Panc1 (cell line): ENCODE results near the gene OSBPL8. TPM values are rescaled to one million over a fixed set of nuclear protein-coding genes. Genes with fewer than 3 reads are reported as not detected.

Source experiments
- ATAC-seq: fragments of 200-7000 bp; cut with Tn5 transposase; 2 replicates; pipeline ENCODE4 v1.9.1; 2020; ENCODE audit warnings: mild to moderate bottlenecking, moderate library complexity
- BruUV-seq: library from RNA; stranded (reverse); fragments of 400-500 nt; replicated peaks from 2 replicates; lab custom pipeline; 2021; lab: Mats Ljungman, UMichigan
- CTCF ChIA-PET: fragments of 300-600 bp; sonication (Branson Sonifier 250); formaldehyde crosslinking; loops from one replicate; lab custom pipeline; 2022; ENCODE audit warnings: antibody characterized with exemption; lab: Charles Lee
- POLR2A ChIA-PET: fragments of 300-600 bp; sonication (Branson Sonifier 250); formaldehyde crosslinking; loops from one replicate; lab custom pipeline; 2022; ENCODE audit warnings: antibody characterized with exemption; lab: Charles Lee
- DNase-seq: peaks from one replicate; pipeline ENCODE4 v3.0.0-alpha.2; 2010; ENCODE audit warnings: low read depth, low spot score
- H3K27ac ChIP-seq: 2 replicates; pipeline ENCODE4 v1.5.1; 2011; ENCODE audit warnings: mild to moderate bottlenecking, low read length, inconsistent platforms
- H3K27me3 ChIP-seq: fragments of 200-500 bp; sonication (Bioruptor generic); 2 replicates; pipeline ENCODE4 v1.6.0; 2014; ENCODE audit warnings: low read length, inconsistent platforms; ENCODE audit not compliant: control insufficient read depth, insufficient read depth
- H3K36me3 ChIP-seq: fragments of 200-500 bp; sonication (Bioruptor generic); 2 replicates; pipeline ENCODE4 v1.5.1; 2014; ENCODE audit warnings: inconsistent platforms, mild to moderate bottlenecking, low read length, moderate library complexity; ENCODE audit not compliant: control insufficient read depth, insufficient read depth
- H3K4me1 ChIP-seq: 2 replicates; pipeline ENCODE4 v1.5.1; 2011; ENCODE audit warnings: inconsistent platforms, mild to moderate bottlenecking, low read length, moderate library complexity; ENCODE audit not compliant: control insufficient read depth, insufficient read depth
- H3K4me3 ChIP-seq, 2 experiments: 2 replicates each; pipeline ENCODE4 v1.5.1; 2011 to 2012; ENCODE audit warnings: low read depth in 2 of 2, low read length in 2 of 2, mild to moderate bottlenecking in 2 of 2, inconsistent platforms in 1 of 2, moderate library complexity in 1 of 2
- H3K9me3 ChIP-seq: fragments of 200-500 bp; sonication (Bioruptor generic); 2 replicates; pipeline ENCODE4 v1.5.1; 2014; ENCODE audit warnings: low read depth, mild to moderate bottlenecking, inconsistent platforms, low read length, moderate library complexity; ENCODE audit not compliant: control insufficient read depth, insufficient read depth
- POLR2AphosphoS5 ChIP-seq: IDR thresholded peaks from 2 replicates; pipeline ENCODE4 v1.6.1; 2012; ENCODE audit warnings: mild to moderate bottlenecking, low read depth, low read length, moderate library complexity
- SIN3A ChIP-seq: IDR thresholded peaks from 2 replicates; pipeline ENCODE4 v1.6.1; 2012; ENCODE audit warnings: low read depth, mild to moderate bottlenecking, low read length, moderate library complexity, borderline replicate concordance; ENCODE audit not compliant: insufficient read depth
- TCF7L2 ChIP-seq: IDR thresholded peaks from 2 replicates; pipeline ENCODE4 v1.6.1; 2011; ENCODE audit warnings: mild to moderate bottlenecking, low read depth, low read length, inconsistent platforms
- in situ Hi-C: cut with HindIII; loops from 2 replicates; pipeline ENCODE4 v1.10.0; 2016; ENCODE audit warnings: low sequenced_read_pairs, low pct_unique_long_range_greater_than_20kb
- intact Hi-C: fragments of 100-400 bp; cut with micrococcal nuclease; formaldehyde crosslinking; loops from one replicate; pipeline ENCODE4 v1.10.0; 2022; ENCODE audit not compliant: unreplicated experiment
- total RNA-seq: library from RNA; stranded (reverse); gene quantifications from one replicate; pipeline ENCODE4 v1.2.1, GENCODE V29; 2021; ENCODE audit not compliant: unreplicated experiment
- TF ChIP-seq, protein P1 (sequence below): fragments of 450-650 bp; IDR thresholded peaks from 2 replicates; pipeline ENCODE4 v1.5.1; 2017; ENCODE audit warnings: mild to moderate bottlenecking
- TF ChIP-seq, protein P2 (sequence below), 2 experiments: IDR thresholded peaks; 2 replicates each; pipeline ENCODE4 v1.6.1; 2011 to 2012; ENCODE audit warnings: low read depth in 2 of 2, control low read depth in 1 of 2, low read length in 1 of 2, mild to moderate bottlenecking in 1 of 2, moderate library complexity in 1 of 2; ENCODE audit not compliant: insufficient read depth in 1 of 2

Gene OSBPL8
- total RNA-seq, 1 experiment from 2014 or later = 76.9 TPM

DNA sequence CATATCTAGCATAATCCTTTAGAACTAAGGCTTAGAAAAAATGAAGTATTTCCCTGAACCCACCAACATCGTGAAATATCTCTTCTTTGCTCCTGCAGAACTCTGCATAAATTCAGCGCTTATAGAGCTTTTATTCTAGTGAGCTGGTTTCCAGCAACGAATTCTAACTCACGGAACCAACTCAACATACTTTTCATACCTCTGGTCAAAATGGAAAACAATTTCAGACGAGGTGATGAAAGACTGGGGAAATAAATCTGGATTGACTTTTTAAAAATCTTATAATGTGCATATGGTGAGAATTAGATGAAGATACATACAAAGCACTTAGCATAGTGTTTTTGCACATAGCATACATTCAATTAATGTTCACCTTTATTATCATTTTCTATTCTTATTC, 148.8 kb downstream of the OSBPL8 start:
- intact Hi-C loops (no loop called here), in situ Hi-C loops (no loop called here)
- ChIA-PET CTCF (no interaction called here), POLR2A (no interaction called here)
- no peaks in the 10 kb centered on the region for H3K36me3 ChIP-seq
- no peak for DNase-seq
- H3K4me3 ChIP-seq = no peak overlapping the region
- ATAC-seq = no peak
- H3K9me3 ChIP-seq = no peaks in the 10 kb centered on the region
- H3K4me1 ChIP-seq = no peaks in the 10 kb centered on the region
- H3K27ac ChIP-seq = no peak overlapping the region
- BruUV-seq = no TSS peak
- TF ChIP-seq, protein P1, sequence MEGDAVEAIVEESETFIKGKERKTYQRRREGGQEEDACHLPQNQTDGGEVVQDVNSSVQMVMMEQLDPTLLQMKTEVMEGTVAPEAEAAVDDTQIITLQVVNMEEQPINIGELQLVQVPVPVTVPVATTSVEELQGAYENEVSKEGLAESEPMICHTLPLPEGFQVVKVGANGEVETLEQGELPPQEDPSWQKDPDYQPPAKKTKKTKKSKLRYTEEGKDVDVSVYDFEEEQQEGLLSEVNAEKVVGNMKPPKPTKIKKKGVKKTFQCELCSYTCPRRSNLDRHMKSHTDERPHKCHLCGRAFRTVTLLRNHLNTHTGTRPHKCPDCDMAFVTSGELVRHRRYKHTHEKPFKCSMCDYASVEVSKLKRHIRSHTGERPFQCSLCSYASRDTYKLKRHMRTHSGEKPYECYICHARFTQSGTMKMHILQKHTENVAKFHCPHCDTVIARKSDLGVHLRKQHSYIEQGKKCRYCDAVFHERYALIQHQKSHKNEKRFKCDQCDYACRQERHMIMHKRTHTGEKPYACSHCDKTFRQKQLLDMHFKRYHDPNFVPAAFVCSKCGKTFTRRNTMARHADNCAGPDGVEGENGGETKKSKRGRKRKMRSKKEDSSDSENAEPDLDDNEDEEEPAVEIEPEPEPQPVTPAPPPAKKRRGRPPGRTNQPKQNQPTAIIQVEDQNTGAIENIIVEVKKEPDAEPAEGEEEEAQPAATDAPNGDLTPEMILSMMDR = no peak
- TF ChIP-seq, protein P2, sequence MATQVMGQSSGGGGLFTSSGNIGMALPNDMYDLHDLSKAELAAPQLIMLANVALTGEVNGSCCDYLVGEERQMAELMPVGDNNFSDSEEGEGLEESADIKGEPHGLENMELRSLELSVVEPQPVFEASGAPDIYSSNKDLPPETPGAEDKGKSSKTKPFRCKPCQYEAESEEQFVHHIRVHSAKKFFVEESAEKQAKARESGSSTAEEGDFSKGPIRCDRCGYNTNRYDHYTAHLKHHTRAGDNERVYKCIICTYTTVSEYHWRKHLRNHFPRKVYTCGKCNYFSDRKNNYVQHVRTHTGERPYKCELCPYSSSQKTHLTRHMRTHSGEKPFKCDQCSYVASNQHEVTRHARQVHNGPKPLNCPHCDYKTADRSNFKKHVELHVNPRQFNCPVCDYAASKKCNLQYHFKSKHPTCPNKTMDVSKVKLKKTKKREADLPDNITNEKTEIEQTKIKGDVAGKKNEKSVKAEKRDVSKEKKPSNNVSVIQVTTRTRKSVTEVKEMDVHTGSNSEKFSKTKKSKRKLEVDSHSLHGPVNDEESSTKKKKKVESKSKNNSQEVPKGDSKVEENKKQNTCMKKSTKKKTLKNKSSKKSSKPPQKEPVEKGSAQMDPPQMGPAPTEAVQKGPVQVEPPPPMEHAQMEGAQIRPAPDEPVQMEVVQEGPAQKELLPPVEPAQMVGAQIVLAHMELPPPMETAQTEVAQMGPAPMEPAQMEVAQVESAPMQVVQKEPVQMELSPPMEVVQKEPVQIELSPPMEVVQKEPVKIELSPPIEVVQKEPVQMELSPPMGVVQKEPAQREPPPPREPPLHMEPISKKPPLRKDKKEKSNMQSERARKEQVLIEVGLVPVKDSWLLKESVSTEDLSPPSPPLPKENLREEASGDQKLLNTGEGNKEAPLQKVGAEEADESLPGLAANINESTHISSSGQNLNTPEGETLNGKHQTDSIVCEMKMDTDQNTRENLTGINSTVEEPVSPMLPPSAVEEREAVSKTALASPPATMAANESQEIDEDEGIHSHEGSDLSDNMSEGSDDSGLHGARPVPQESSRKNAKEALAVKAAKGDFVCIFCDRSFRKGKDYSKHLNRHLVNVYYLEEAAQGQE (IDR thresholded peaks at IDR 0.05; ENCODE audit: insufficient read depth in 1 of 2, low read depth in 2 of 2, low read length in 1 of 2) = no peak
- TF ChIP-seq TCF7L2 = no peak
- no peaks in the 10 kb centered on the region for H3K27me3 ChIP-seq

DNA sequence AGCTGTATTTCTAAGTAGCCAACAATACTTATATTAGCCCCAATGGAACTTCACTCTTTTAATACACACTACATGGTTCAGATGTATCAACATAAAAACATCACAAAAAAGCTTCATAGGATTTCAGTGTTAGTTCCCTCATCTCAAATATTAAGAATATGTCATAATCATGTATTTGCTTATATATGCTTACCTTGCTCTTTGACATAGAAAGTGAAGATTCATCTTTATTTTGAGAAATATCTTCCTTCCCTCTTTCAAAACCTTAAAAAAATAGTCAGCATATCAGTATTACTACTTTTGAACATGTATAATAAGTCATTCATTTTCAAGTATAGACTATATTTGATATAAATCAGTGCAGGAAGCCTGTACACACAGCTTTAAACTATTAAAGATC, 149.2 kb downstream of the OSBPL8 start:
- Histone ChIP-seq H3K4me1 (no peaks in the 10 kb centered on the region), H3K9me3 (no peaks in the 10 kb centered on the region), H3K27me3 (no peaks in the 10 kb centered on the region), H3K36me3 (no peaks in the 10 kb centered on the region), H3K4me3 (no peak overlapping the region), H3K27ac (no peak overlapping the region)
- TF ChIP-seq, protein P1 = no peak
- TF ChIP-seq POLR2AphosphoS5 (no peak), SIN3A (no peak), TCF7L2 (no peak)
- TF ChIP-seq, protein P2 (IDR thresholded peaks at IDR 0.05; ENCODE audit: insufficient read depth in 1 of 2, low read depth in 2 of 2, low read length in 1 of 2) = no peak
- DNase-seq (no peak), ATAC-seq (no peak)
- BruUV-seq = no TSS peak
- in situ Hi-C loops (no loop called here), intact Hi-C loops (no loop called here)
- POLR2A ChIA-PET = no interaction called here
- CTCF ChIA-PET = no interaction called here
